Endothelial cell of umbilical vein (primary cell): ENCODE results near the gene LRP1B. TPM values are rescaled to one million over a fixed set of nuclear protein-coding genes. Genes with fewer than 3 reads are reported as not detected.

Experiments
- BruUV-seq: library from RNA; stranded (reverse); fragments of 400-500 nt; replicated peaks from 2 replicates; lab custom pipeline; 2021; lab: Mats Ljungman, UMichigan
- CTCF ChIA-PET: fragments of 300-600, 350-600 bp; sonication (Branson Sonifier 250); formaldehyde crosslinking; loops from one replicate; lab custom pipeline; 2021; ENCODE audit warnings: antibody characterized with exemption, inconsistent platforms; lab: Charles Lee
- POLR2A ChIA-PET: fragments of 300-600, 350-600 bp; sonication (Branson Sonifier 250); formaldehyde crosslinking; loops from one replicate; lab custom pipeline; 2021; ENCODE audit warnings: antibody characterized with exemption, inconsistent platforms; lab: Charles Lee
- DNase-seq: peaks from one replicate; pipeline ENCODE4 v3.0.0-alpha.2; 2011; ENCODE audit warnings: low read depth, low spot score
- FAIRE-seq: peaks from 2 replicates; lab custom pipeline; 2011; peaks lifted over from hg19 to GRCh38; lab: Jason Lieb, UNC
- H2AFZ ChIP-seq: 2 replicates; pipeline ENCODE4 v1.6.0; 2012; ENCODE audit warnings: low read depth, low read length, control low read depth, inconsistent platforms
- H3K27ac ChIP-seq: 2 replicates; pipeline ENCODE4 v1.5.1; 2011; ENCODE audit warnings: low read depth, mild to moderate bottlenecking, control low read depth, low read length, moderate library complexity; ENCODE audit not compliant: insufficient read depth
- H3K27me3 ChIP-seq, 2 experiments: 2 replicates each; pipeline versions ENCODE4 v1.6.0 to v1.6.1; 2011; ENCODE audit warnings: low read length in 2 of 2, mixed read lengths in 1 of 2; ENCODE audit not compliant: control insufficient read depth in 2 of 2, insufficient read depth in 2 of 2
- H3K36me3 ChIP-seq, 2 experiments: 2 replicates in 1 of 2; 3 replicates in 1 of 2; pipeline ENCODE4 v1.5.1; 2011; ENCODE audit warnings: low read length in 2 of 2, mild to moderate bottlenecking in 1 of 2, moderate library complexity in 1 of 2; ENCODE audit not compliant: control insufficient read depth in 2 of 2, insufficient read depth in 2 of 2; ENCODE audit errors: extremely low read depth in 1 of 2
- H3K4me1 ChIP-seq: 3 replicates; pipeline ENCODE4 v1.5.1; 2011; ENCODE audit warnings: mild to moderate bottlenecking, low read length; ENCODE audit not compliant: control insufficient read depth, insufficient read depth; ENCODE audit errors: extremely low read depth
- H3K4me2 ChIP-seq: 2 replicates; pipeline ENCODE4 v1.6.1; 2011; ENCODE audit warnings: low read length, control low read depth, mixed read lengths; ENCODE audit not compliant: insufficient read depth
- H3K4me3 ChIP-seq, 3 experiments: fragments of 200-600 bp in 1 of 3; sonication (generic), shearing (Covaris generic) in 1 of 3; replicated peaks in 1 of 3; 2 replicates each; pipeline ENCODE4 v1.5.1; 2011 to 2016; ENCODE audit warnings: control low read depth in 3 of 3, low read length in 3 of 3, mild to moderate bottlenecking in 2 of 3, inconsistent platforms in 1 of 3, low read depth in 1 of 3, moderate library complexity in 1 of 3; ENCODE audit not compliant: insufficient read depth in 1 of 3
- H3K79me2 ChIP-seq: 2 replicates; pipeline ENCODE4 v1.6.0; 2012; ENCODE audit warnings: low read length, inconsistent platforms; ENCODE audit not compliant: control insufficient read depth, insufficient read depth
- H3K9ac ChIP-seq: replicated peaks from 2 replicates; pipeline ENCODE3; 2011; ENCODE audit warnings: low read length, control low read depth; ENCODE audit not compliant: insufficient read depth; ENCODE audit errors: extremely low read depth
- H3K9me1 ChIP-seq: replicated peaks from 3 replicates; pipeline ENCODE4 v1.6.0; 2011; ENCODE audit warnings: mild to moderate bottlenecking, low read length; ENCODE audit not compliant: control insufficient read depth, insufficient read depth; ENCODE audit errors: extremely low read depth
- H3K9me3 ChIP-seq: replicated peaks from 2 replicates; pipeline ENCODE4 v1.5.1; 2012; ENCODE audit warnings: low read length, inconsistent platforms; ENCODE audit not compliant: control insufficient read depth, insufficient read depth
- H4K20me1 ChIP-seq: replicated peaks from 2 replicates; pipeline ENCODE3; 2011; ENCODE audit warnings: mild to moderate bottlenecking, low read length; ENCODE audit not compliant: control insufficient read depth, insufficient read depth; ENCODE audit errors: extremely low read depth
- CTCF ChIP-seq, 2 donors: IDR thresholded peaks; 1 replicate in 1 of 2; 2 replicates in 1 of 2; pipeline ENCODE4 v1.5.1; 2011; ENCODE audit warnings: low read length in 2 of 2, mild to moderate bottlenecking in 2 of 2, moderate library complexity in 2 of 2, control low read depth in 1 of 2, inconsistent platforms in 1 of 2, low read depth in 1 of 2; ENCODE audit not compliant: insufficient read depth in 1 of 2; ENCODE audit errors: extremely low read depth in 1 of 2
- EZH2 ChIP-seq: IDR thresholded peaks from 2 replicates; pipeline ENCODE4 v1.6.1; 2012; ENCODE audit warnings: borderline replicate concordance, low read depth, mild to moderate bottlenecking, moderate library complexity, low read length, inconsistent platforms; ENCODE audit not compliant: severe bottlenecking
- FOS ChIP-seq: IDR thresholded peaks from 2 replicates; pipeline ENCODE4 v1.6.1; 2011; ENCODE audit warnings: mild to moderate bottlenecking, low read length, moderate library complexity, borderline replicate concordance; ENCODE audit not compliant: insufficient read depth
- GATA2 ChIP-seq: IDR thresholded peaks from 2 replicates; pipeline ENCODE4 v1.7.0; 2011; ENCODE audit warnings: low read depth, mild to moderate bottlenecking, moderate library complexity, mixed read lengths, low read length; ENCODE audit not compliant: insufficient read length, insufficient read depth
- JUN ChIP-seq: IDR thresholded peaks from 2 replicates; pipeline ENCODE4 v1.6.1; 2011; ENCODE audit warnings: borderline replicate concordance, low read depth; ENCODE audit not compliant: insufficient read length, insufficient read depth
- MAX ChIP-seq: IDR thresholded peaks from 2 replicates; pipeline ENCODE4 v1.6.1; 2011; ENCODE audit not compliant: insufficient read depth, insufficient read length
- MYC ChIP-seq: IDR thresholded peaks from one replicate; pipeline ENCODE4 v1.6.1; 2011; ENCODE audit warnings: mild to moderate bottlenecking, low read depth, low read length
- POLR2A ChIP-seq: IDR thresholded peaks from 2 replicates; pipeline ENCODE4 v1.6.1; 2012; ENCODE audit warnings: low read depth, mild to moderate bottlenecking, control low read depth, low read length
- POLR2AphosphoS5 ChIP-seq: IDR thresholded peaks from 2 replicates; pipeline ENCODE4 v1.6.1; 2012; ENCODE audit warnings: low read depth, mild to moderate bottlenecking, control low read depth, low read length, moderate library complexity; ENCODE audit not compliant: insufficient read depth
- dilution Hi-C: fragments of 300-500 bp; cut with MboI; formaldehyde crosslinking; loops from one replicate; pipeline ENCODE4 v1.15.0; 2019; ENCODE audit warnings: low sequenced_read_pairs; ENCODE audit not compliant: extremely low pct_ligation_motif_present
- intact Hi-C: fragments of 100-400 bp; cut with micrococcal nuclease; formaldehyde crosslinking; loops from one replicate; pipeline ENCODE4 v1.10.0; 2022
- polyA plus RNA-seq, 4 experiments: library from polyadenylated mRNA; depleted of rRNA in 3 of 4; stranded (reverse) in 3 of 4; unstranded in 1 of 4; fragments of >200 nt; gene quantifications; 2 replicates each; pipeline versions ENCODE4 v1.2.1 to v1.2.3, GENCODE V29; 2011 to 2012; ENCODE audit warnings: missing spikeins in 1 of 4
- total RNA-seq: library from RNA; stranded (reverse); gene quantifications from 2 replicates; pipeline ENCODE4 v1.2.3, GENCODE V29; 2021

LRP1B gene
- total and polyA plus RNA-seq, 2 donors (not counting 3 experiments of a cell fraction or from before 2014, with no cell fraction given), result 0.03 to 0.07 TPM

GRCh38 chr2:140597836-140598235, 1533.0 kb downstream of the LRP1B start:
- FAIRE-seq (no peak), DNase-seq (no peak)
- no peak overlapping the region for H3K4me3 ChIP-seq
- no peaks in the 10 kb centered on the region for H3K9me3 ChIP-seq
- no peak overlapping the region for H3K27ac ChIP-seq
- no peaks in the 10 kb centered on the region for H3K9me1 ChIP-seq
- dilution Hi-C loops, result no loop called here
- no peaks in the 10 kb centered on the region for H3K36me3 ChIP-seq
- no TSS peak for BruUV-seq
- no peak overlapping the region for H3K4me2 ChIP-seq
- no peaks in the 10 kb centered on the region for H3K79me2 ChIP-seq
- TF ChIP-seq FOS (no peak), CTCF (IDR thresholded peaks at IDR 0.05; ENCODE audit: extremely low read depth in 1 of 2, insufficient read depth in 1 of 2, low read depth in 1 of 2, low read length in 2 of 2) (no peak), POLR2AphosphoS5 (no peak), JUN (no peak), MAX (no peak), MYC (no peak), GATA2 (no peak), EZH2 (no peak), POLR2A (no peak)
- H3K9ac ChIP-seq, result no peak overlapping the region
- ChIA-PET POLR2A (no interaction called here), CTCF (interaction anchor here (1.6 kb wide), 1 partner anchor 11 kb away, joined by 5 read pairs; no protein-coding TSS in a partner anchor)
- H3K27me3 ChIP-seq, result no peaks in the 10 kb centered on the region
- no peaks in the 10 kb centered on the region for H3K4me1 ChIP-seq
- no peak overlapping the region for H2AFZ ChIP-seq
- intact Hi-C loops, result no loop called here
- H4K20me1 ChIP-seq, result no peaks in the 10 kb centered on the region
